ENCODE data around the gene HNRNPF. TPM values are rescaled to one million over a fixed set of nuclear protein-coding genes. Genes with fewer than 3 reads are reported as not detected.

HNRNPF gene
- polyA plus RNA-seq, 1 experiment, result 172 TPM

GRCh38 chr10:43351301-43351700, 57.7 kb downstream of the HNRNPF start:
- Histone ChIP-seq H3K4me3 (ENCODE audit: low read depth, low read length) (no peak overlapping the region), H3K36me3 (ENCODE audit: control insufficient read depth, insufficient read depth, low read length) (no peaks in the 10 kb centered on the region), H3K27me3 (ENCODE audit: control insufficient read depth, insufficient read depth, low read length) (peaks cover 7% of the 10 kb centered on the region)
- no peak for DNase-seq (ENCODE audit: low read depth)
- no peak for TF ChIP-seq CTCF (IDR thresholded peaks at IDR 0.05; ENCODE audit: insufficient read depth, low read depth, low read length)
- ChIA-PET CTCF (interaction anchor here (0.8 to 2.9 kb wide), 3 partner anchors 11 to 59 kb away, joined by 3 to 22 read pairs (median 3); no protein-coding TSS in a partner anchor), POLR2A (no interaction called here)

GRCh38 chr10:43350686-43351085, 58.3 kb downstream of the HNRNPF start:
- TF ChIP-seq CTCF (IDR thresholded peaks at IDR 0.05; ENCODE audit: insufficient read depth, low read depth, low read length), result no peak
- Histone ChIP-seq H3K4me3 (ENCODE audit: low read depth, low read length) (no peak overlapping the region), H3K36me3 (ENCODE audit: control insufficient read depth, insufficient read depth, low read length) (no peaks in the 10 kb centered on the region), H3K27me3 (ENCODE audit: control insufficient read depth, insufficient read depth, low read length) (peaks cover 7% of the 10 kb centered on the region)
- CTCF ChIA-PET, result interaction anchor here (0.7 to 2.9 kb wide), 4 partner anchors 10 to 58 kb away, joined by 3 to 22 read pairs (median 3); no protein-coding TSS in a partner anchor
- POLR2A ChIA-PET, result no interaction called here
- DNase-seq (ENCODE audit: low read depth), result no peak

GRCh38 chr10:43350156-43350555, 58.8 kb downstream of the HNRNPF start:
- TF ChIP-seq CTCF (IDR thresholded peaks at IDR 0.05; ENCODE audit: insufficient read depth, low read depth, low read length), result no peak
- ChIA-PET POLR2A (no interaction called here), CTCF (interaction anchor here (0.7 to 2.9 kb wide), 4 partner anchors 10 to 84 kb away, joined by 3 to 22 read pairs (median 3); no protein-coding TSS in a partner anchor)
- H3K27me3 ChIP-seq (ENCODE audit: control insufficient read depth, insufficient read depth, low read length), result peaks cover 7% of the 10 kb centered on the region
- DNase-seq (ENCODE audit: low read depth), result no peak
- H3K4me3 ChIP-seq (ENCODE audit: low read depth, low read length), result no peak overlapping the region
- H3K36me3 ChIP-seq (ENCODE audit: control insufficient read depth, insufficient read depth, low read length), result no peaks in the 10 kb centered on the region

- Histone ChIP-seq H3K27me3 (ENCODE audit: control insufficient read depth, insufficient read depth, low read length) (peaks cover 7% of the 10 kb centered on the region), H3K36me3 (ENCODE audit: control insufficient read depth, insufficient read depth, low read length) (no peaks in the 10 kb centered on the region), H3K4me3 (ENCODE audit: low read depth, low read length) (no peak overlapping the region)
- ChIA-PET POLR2A (no interaction called here), CTCF (interaction anchor here (0.6 to 2.9 kb wide), 15 partner anchors 10 to 1839 kb away, joined by 3 to 22 read pairs (median 3); no protein-coding TSS in a partner anchor)
- DNase-seq (ENCODE audit: low read depth), result no peak
- peak; percentile 97 for TF ChIP-seq CTCF (IDR thresholded peaks at IDR 0.05; ENCODE audit: insufficient read depth, low read depth, low read length)
Observed at GRCh38 chr10:43348511-43349312, 60.3 kb downstream of the HNRNPF start.

GRCh38 chr10:43347997-43348396, 61.0 kb downstream of the HNRNPF start:
- ChIA-PET POLR2A (no interaction called here), CTCF (interaction anchor here (0.8 to 2.1 kb wide), 8 partner anchors 9 to 238 kb away, joined by 3 to 12 read pairs (median 4); no protein-coding TSS in a partner anchor)
- Histone ChIP-seq H3K4me3 (ENCODE audit: low read depth, low read length) (no peak overlapping the region), H3K27me3 (ENCODE audit: control insufficient read depth, insufficient read depth, low read length) (peaks cover 7% of the 10 kb centered on the region), H3K36me3 (ENCODE audit: control insufficient read depth, insufficient read depth, low read length) (no peaks in the 10 kb centered on the region)
- no peak for TF ChIP-seq CTCF (IDR thresholded peaks at IDR 0.05; ENCODE audit: insufficient read depth, low read depth, low read length)
- no peak for DNase-seq (ENCODE audit: low read depth)
